Measurements from ENCODE around the gene CLEC5A. TPM values are rescaled to one million over a fixed set of nuclear protein-coding genes. Genes with fewer than 3 reads are reported as not detected.
A peak's percentile ranks its signal among the peaks of the same experiment; 100 is the strongest.

Gene CLEC5A
- total and polyA plus RNA-seq, 2 donors, result 0.46 to 0.57 TPM

DNA sequence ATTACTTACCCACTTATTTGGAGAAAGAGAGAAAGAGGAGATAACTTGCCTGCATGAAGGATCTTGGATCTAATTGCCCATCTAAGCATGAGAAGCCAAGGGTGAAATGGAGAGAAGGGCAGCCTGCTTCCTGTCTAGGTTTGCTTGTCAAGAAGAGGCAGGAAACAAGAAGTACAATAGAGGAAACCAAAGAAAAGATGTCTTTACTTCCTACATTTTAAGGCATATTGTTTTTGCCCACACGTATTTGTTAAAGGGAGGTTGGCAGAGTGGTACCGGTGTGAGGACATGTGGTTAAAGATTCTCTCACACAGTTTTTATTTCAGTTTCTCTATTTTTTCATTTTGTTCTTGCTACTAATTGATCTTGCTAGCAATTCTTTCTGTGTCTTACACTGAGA lies 32.8 kb upstream of the CLEC5A start:
- Histone ChIP-seq H3K36me3 (ENCODE audit: control insufficient read depth in 2 of 2, insufficient read depth in 2 of 2, low read length in 1 of 2) (no peaks in the 10 kb centered on the region), H3K4me3 (ENCODE audit: low read length in 2 of 2) (no peak overlapping the region), H3K9me3 (ENCODE audit: control insufficient read depth in 2 of 2, insufficient read depth in 1 of 2, low read length in 1 of 2) (no peaks in the 10 kb centered on the region), H3K27ac (ENCODE audit: low read depth in 1 of 2, low read length in 1 of 2) (no peak overlapping the region), H3K27me3 (ENCODE audit: control insufficient read depth in 2 of 2, insufficient read depth in 1 of 2, low read length in 1 of 2) (no peaks in the 10 kb centered on the region), H3K4me1 (ENCODE audit: control insufficient read depth in 2 of 2, insufficient read depth in 2 of 2, low read length in 2 of 2) (peaks cover 2 to 10% of the 10 kb centered on the region in 2 donors)
- 27% methylated on average over 2 of the region's 2 CpGs for WGBS
- DNase-seq (ENCODE audit: low read depth in 6 of 9, low spot score in 9 of 9), result peak in 1 of 9 donors; percentile 24

GRCh38 chr7:141978351-141978750 lies 31.6 kb upstream of the CLEC5A start:
- DNase-seq (ENCODE audit: low read depth in 6 of 9, low spot score in 9 of 9), result no peak
- no peak overlapping the region for H3K27ac ChIP-seq (ENCODE audit: low read depth in 1 of 2, low read length in 1 of 2)
- WGBS, result 90% methylated on average over 1 of the region's 1 CpG
- H3K36me3 ChIP-seq (ENCODE audit: control insufficient read depth in 2 of 2, insufficient read depth in 2 of 2, low read length in 1 of 2), result no peaks in the 10 kb centered on the region
- H3K4me1 ChIP-seq (ENCODE audit: control insufficient read depth in 2 of 2, insufficient read depth in 2 of 2, low read length in 2 of 2), result peaks cover 2 to 10% of the 10 kb centered on the region in 2 donors
- H3K9me3 ChIP-seq (ENCODE audit: control insufficient read depth in 2 of 2, insufficient read depth in 1 of 2, low read length in 1 of 2), result no peaks in the 10 kb centered on the region
- H3K4me3 ChIP-seq (ENCODE audit: low read length in 2 of 2), result no peak overlapping the region
- no peaks in the 10 kb centered on the region for H3K27me3 ChIP-seq (ENCODE audit: control insufficient read depth in 2 of 2, insufficient read depth in 1 of 2, low read length in 1 of 2)

- H3K4me3 ChIP-seq (ENCODE audit: low read length in 2 of 2), result peak overlapping the region in 1 of 2 donors; percentile 53
- peaks cover 2 to 10% of the 10 kb centered on the region in 2 donors for H3K4me1 ChIP-seq (ENCODE audit: control insufficient read depth in 2 of 2, insufficient read depth in 2 of 2, low read length in 2 of 2)
- H3K27me3 ChIP-seq (ENCODE audit: control insufficient read depth in 2 of 2, insufficient read depth in 1 of 2, low read length in 1 of 2), result no peaks in the 10 kb centered on the region
- H3K27ac ChIP-seq (ENCODE audit: low read depth in 1 of 2, low read length in 1 of 2), result no peak overlapping the region
- H3K9me3 ChIP-seq (ENCODE audit: control insufficient read depth in 2 of 2, insufficient read depth in 1 of 2, low read length in 1 of 2), result no peaks in the 10 kb centered on the region
- WGBS, result 49% methylated on average over 11 of the region's 11 CpGs
- DNase-seq (ENCODE audit: low read depth in 6 of 9, low spot score in 9 of 9), result no peak
- no peaks in the 10 kb centered on the region for H3K36me3 ChIP-seq (ENCODE audit: control insufficient read depth in 2 of 2, insufficient read depth in 2 of 2, low read length in 1 of 2)
Observed at GRCh38 chr7:141976524-141977245, 29.9 kb upstream of the CLEC5A start.

DNA sequence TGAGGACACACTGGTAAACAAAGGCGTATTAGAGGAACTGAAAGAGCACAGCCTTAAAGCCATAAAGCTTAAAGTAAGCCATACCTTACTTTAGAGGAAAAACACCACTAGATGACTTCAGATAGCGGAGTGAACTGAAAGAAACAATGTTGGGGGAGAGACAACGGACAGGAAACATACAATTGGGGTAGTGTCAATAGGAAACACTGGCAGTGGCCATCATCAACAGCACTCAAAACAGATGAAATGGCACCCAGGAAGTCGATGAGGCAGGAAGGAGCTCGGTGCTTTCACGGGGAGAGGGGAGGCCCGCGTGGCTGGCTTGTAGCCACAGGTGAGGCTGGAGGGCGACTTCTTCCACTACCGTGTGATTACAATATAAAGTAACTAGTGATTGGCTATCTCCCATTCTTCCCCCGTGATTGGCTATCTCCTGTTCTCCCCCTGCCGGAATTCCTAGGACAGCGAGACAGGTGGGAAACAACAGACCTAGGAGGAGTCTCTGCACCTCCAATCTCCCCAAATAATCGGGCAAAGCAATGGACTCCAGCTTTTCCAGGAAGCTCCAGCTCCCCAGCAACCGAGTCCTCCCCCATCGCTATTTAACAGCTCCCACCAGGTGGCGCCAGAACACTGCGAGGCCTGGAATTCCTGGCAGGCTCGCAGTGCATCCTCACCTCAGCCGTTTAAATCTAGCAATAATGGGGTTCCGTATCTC lies 29.2 kb upstream of the CLEC5A start:
- H3K27me3 ChIP-seq (ENCODE audit: control insufficient read depth in 2 of 2, insufficient read depth in 1 of 2, low read length in 1 of 2), result no peaks in the 10 kb centered on the region
- no peaks in the 10 kb centered on the region for H3K9me3 ChIP-seq (ENCODE audit: control insufficient read depth in 2 of 2, insufficient read depth in 1 of 2, low read length in 1 of 2)
- H3K4me3 ChIP-seq (ENCODE audit: low read length in 2 of 2), result peak overlapping the region; percentile 27 to 53
- peak overlapping the region in 1 of 2 donors; percentile 14 for H3K27ac ChIP-seq (ENCODE audit: low read depth in 1 of 2, low read length in 1 of 2)
- no peaks in the 10 kb centered on the region for H3K36me3 ChIP-seq (ENCODE audit: control insufficient read depth in 2 of 2, insufficient read depth in 2 of 2, low read length in 1 of 2)
- peak; percentile 54 to 87 (median 66) for DNase-seq (ENCODE audit: low read depth in 6 of 9, low spot score in 9 of 9)
- WGBS, result 15% methylated on average over 21 of the region's 21 CpGs
- peaks cover 2 to 10% of the 10 kb centered on the region in 2 donors for H3K4me1 ChIP-seq (ENCODE audit: control insufficient read depth in 2 of 2, insufficient read depth in 2 of 2, low read length in 2 of 2)

- Histone ChIP-seq H3K36me3 (ENCODE audit: control insufficient read depth in 2 of 2, insufficient read depth in 2 of 2, low read length in 1 of 2) (no peaks in the 10 kb centered on the region), H3K9me3 (ENCODE audit: control insufficient read depth in 2 of 2, insufficient read depth in 1 of 2, low read length in 1 of 2) (no peaks in the 10 kb centered on the region), H3K27me3 (ENCODE audit: control insufficient read depth in 2 of 2, insufficient read depth in 1 of 2, low read length in 1 of 2) (no peaks in the 10 kb centered on the region), H3K27ac (ENCODE audit: low read depth in 1 of 2, low read length in 1 of 2) (no peak overlapping the region), H3K4me3 (ENCODE audit: low read length in 2 of 2) (no peak overlapping the region), H3K4me1 (ENCODE audit: control insufficient read depth in 2 of 2, insufficient read depth in 2 of 2, low read length in 2 of 2) (peaks cover 2 to 10% of the 10 kb centered on the region in 2 donors)
- DNase-seq (ENCODE audit: low read depth in 6 of 9, low spot score in 9 of 9), result peak in 7 of 9 donors; percentile 25 to 76 (median 46)
- WGBS, result 95% methylated on average over 2 of the region's 2 CpGs
Observed at GRCh38 chr7:141974831-141975230, 28.1 kb upstream of the CLEC5A start.

DNA sequence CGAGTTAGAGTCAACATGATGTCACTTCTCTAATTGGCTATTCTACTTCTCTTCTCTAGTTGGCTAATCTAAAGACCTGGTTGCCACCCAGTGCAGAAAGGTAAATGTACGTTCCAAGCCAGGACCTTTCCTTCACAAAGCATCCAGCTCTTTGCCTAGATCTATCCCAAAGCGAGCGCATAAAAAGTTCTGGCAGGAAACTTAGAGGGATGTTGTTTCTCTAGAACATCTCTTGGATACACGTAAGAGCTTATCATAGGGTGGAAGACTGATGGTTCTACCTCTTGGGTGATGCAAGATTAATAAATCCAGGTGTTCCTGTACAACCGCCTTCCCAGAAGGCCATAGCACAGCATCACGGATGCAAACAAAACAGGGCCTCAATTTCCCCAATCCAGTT lies 26.9 kb upstream of the CLEC5A start, which contains the start of gene TAS2R38:
TSS of gene TAS2R38 (minus strand) at position 101 of the 400 bp plus-strand sequence. CDS start at position 17, 84 bp downstream.
- 98% methylated on average over 7 of the region's 7 CpGs for WGBS

GRCh38 chr7:141960687-141961422 lies 14.1 kb upstream of the CLEC5A start:
- 91% methylated on average over 3 of the region's 3 CpGs for WGBS

More for the DNA sequence above, 26.9 kb upstream of the CLEC5A start, which contains the start of gene TAS2R38:
- Histone ChIP-seq H3K9me3 (ENCODE audit: control insufficient read depth in 2 of 2, insufficient read depth in 1 of 2, low read length in 1 of 2) (no peaks in the 10 kb centered on the region), H3K4me3 (ENCODE audit: low read length in 2 of 2) (no peak within 1 kb of the TSS), H3K27ac (ENCODE audit: low read depth in 1 of 2, low read length in 1 of 2) (no peak within 1 kb of the TSS), H3K27me3 (ENCODE audit: control insufficient read depth in 2 of 2, insufficient read depth in 1 of 2, low read length in 1 of 2) (no peaks in the 10 kb centered on the region), H3K36me3 (ENCODE audit: control insufficient read depth in 2 of 2, insufficient read depth in 2 of 2, low read length in 1 of 2) (no peaks in the 10 kb centered on the region), H3K4me1 (ENCODE audit: control insufficient read depth in 2 of 2, insufficient read depth in 2 of 2, low read length in 2 of 2) (peaks cover 2 to 10% of the 10 kb centered on the region in 2 donors)
- no peak for DNase-seq (ENCODE audit: low read depth in 6 of 9, low spot score in 9 of 9)

GRCh38 chr7:141956084-141956483 lies 9.3 kb upstream of the CLEC5A start:
- 9% methylated on average over 3 of the region's 3 CpGs for WGBS
- Histone ChIP-seq H3K27ac (ENCODE audit: low read depth in 1 of 2, low read length in 1 of 2) (no peak overlapping the region), H3K9me3 (ENCODE audit: control insufficient read depth in 2 of 2, insufficient read depth in 1 of 2, low read length in 1 of 2) (no peaks in the 10 kb centered on the region)

More at GRCh38 chr7:141960687-141961422, 14.1 kb upstream of the CLEC5A start:
- Histone ChIP-seq H3K36me3 (ENCODE audit: control insufficient read depth in 2 of 2, insufficient read depth in 2 of 2, low read length in 1 of 2) (no peaks in the 10 kb centered on the region), H3K27ac (ENCODE audit: low read depth in 1 of 2, low read length in 1 of 2) (no peak overlapping the region), H3K4me1 (ENCODE audit: control insufficient read depth in 2 of 2, insufficient read depth in 2 of 2, low read length in 2 of 2) (no peaks in the 10 kb centered on the region), H3K9me3 (ENCODE audit: control insufficient read depth in 2 of 2, insufficient read depth in 1 of 2, low read length in 1 of 2) (no peaks in the 10 kb centered on the region), H3K27me3 (ENCODE audit: control insufficient read depth in 2 of 2, insufficient read depth in 1 of 2, low read length in 1 of 2) (no peaks in the 10 kb centered on the region), H3K4me3 (ENCODE audit: low read length in 2 of 2) (no peak overlapping the region)
- no peak for DNase-seq (ENCODE audit: low read depth in 6 of 9, low spot score in 9 of 9)

More at GRCh38 chr7:141956084-141956483, 9.3 kb upstream of the CLEC5A start:
- H3K27me3 ChIP-seq (ENCODE audit: control insufficient read depth in 2 of 2, insufficient read depth in 1 of 2, low read length in 1 of 2), result no peaks in the 10 kb centered on the region
- H3K36me3 ChIP-seq (ENCODE audit: control insufficient read depth in 2 of 2, insufficient read depth in 2 of 2, low read length in 1 of 2), result no peaks in the 10 kb centered on the region
- H3K4me3 ChIP-seq (ENCODE audit: low read length in 2 of 2), result no peak overlapping the region
- H3K4me1 ChIP-seq (ENCODE audit: control insufficient read depth in 2 of 2, insufficient read depth in 2 of 2, low read length in 2 of 2), result no peaks in the 10 kb centered on the region
- DNase-seq (ENCODE audit: low read depth in 6 of 9, low spot score in 9 of 9), result no peak

Measured in thymus (tissue), 11 donors.